OCI-LY1 (cell line): ENCODE data around the gene ACSL6.

Source experiments
- H2AFZ ChIP-seq: fragments of 200-600 bp; sonication (generic), shearing (Covaris generic); 2 replicates; pipeline ENCODE4 v1.6.0; 2014; ENCODE audit warnings: antibody characterized with exemption, mild to moderate bottlenecking, low read length
- H3F3A ChIP-seq: fragments of 200-600 bp; sonication (generic), shearing (Covaris generic); 2 replicates; pipeline ENCODE4 v1.6.0; 2014; ENCODE audit warnings: mild to moderate bottlenecking, antibody characterized with exemption, low read length, moderate library complexity; ENCODE audit not compliant: insufficient read depth
- H3K27ac ChIP-seq: fragments of 200-600 bp; sonication (generic); 2 replicates; pipeline ENCODE4 v1.5.1; 2014; ENCODE audit warnings: low read length, mixed run types, mild to moderate bottlenecking, low read depth; ENCODE audit not compliant: poor library complexity, severe bottlenecking
- H3K27me3 ChIP-seq: fragments of 200-600 bp; sonication (generic); 2 replicates; pipeline ENCODE4 v1.6.0; 2014; ENCODE audit warnings: antibody characterized with exemption, mild to moderate bottlenecking, low read length, moderate library complexity; ENCODE audit not compliant: insufficient read depth
- H3K36me3 ChIP-seq: fragments of 200-600 bp; sonication (generic); 2 replicates; pipeline ENCODE4 v1.6.1; 2014; ENCODE audit warnings: mild to moderate bottlenecking, antibody characterized with exemption, low read length, moderate library complexity, mixed read lengths; ENCODE audit not compliant: insufficient read depth
- H3K4me1 ChIP-seq: fragments of 200-600 bp; sonication (generic); 2 replicates; pipeline ENCODE4 v1.5.1; 2014; ENCODE audit warnings: mild to moderate bottlenecking, low read length, moderate library complexity; ENCODE audit not compliant: insufficient read depth, severe bottlenecking
- H3K4me2 ChIP-seq: fragments of 200-600 bp; sonication (generic), shearing (Covaris generic); 2 replicates; pipeline ENCODE4 v1.6.1; 2014; ENCODE audit warnings: low read length
- H3K4me3 ChIP-seq: fragments of 200-600 bp; sonication (generic); 2 replicates; pipeline ENCODE4 v1.5.1; 2014; ENCODE audit warnings: low read length, low read depth, mild to moderate bottlenecking, mixed read lengths; ENCODE audit not compliant: poor library complexity, severe bottlenecking
- H3K79me2 ChIP-seq: fragments of 200-600 bp; shearing (Covaris generic); 2 replicates; pipeline ENCODE4 v1.6.1; 2016; ENCODE audit warnings: mixed run types, low read length, mixed read lengths; ENCODE audit not compliant: insufficient read depth
- H3K9ac ChIP-seq: fragments of 200-600 bp; sonication (generic), shearing (Covaris generic); 2 replicates; pipeline ENCODE4 v1.6.1; 2014; ENCODE audit warnings: mild to moderate bottlenecking, low read length, mixed read lengths
- H3K9me2 ChIP-seq: fragments of 200-600 bp; sonication (generic), shearing (Covaris generic); 2 replicates; pipeline ENCODE4 v1.6.1; 2014; ENCODE audit warnings: low read depth, mild to moderate bottlenecking, low read length, mixed read lengths
- H3K9me3 ChIP-seq: fragments of 200-600 bp; shearing (Covaris generic); 2 replicates; pipeline ENCODE4 v1.6.1; 2014; ENCODE audit warnings: low read length, mixed read lengths
- H4K20me1 ChIP-seq: fragments of 200-600 bp; sonication (generic), shearing (Covaris generic); 2 replicates; pipeline ENCODE4 v1.6.0; 2016; ENCODE audit warnings: mild to moderate bottlenecking, low read length; ENCODE audit not compliant: insufficient read depth
- EZH2 ChIP-seq: fragments of 200-600 bp; sonication (generic), shearing (Covaris generic); IDR thresholded peaks from 2 replicates; pipeline ENCODE4 v1.8.0; 2017; ENCODE audit warnings: borderline replicate concordance, mixed run types, mild to moderate bottlenecking, antibody characterized with exemption, low read length, moderate library complexity, mixed read lengths
- TF ChIP-seq, protein P1 (sequence below): fragments of 200-600 bp; sonication (generic), shearing (Covaris generic); IDR thresholded peaks from 2 replicates; pipeline ENCODE4 v1.5.1; 2017; ENCODE audit warnings: mild to moderate bottlenecking, antibody characterized with exemption, low read length, moderate library complexity, mixed read lengths

ACSL6 gene

DNA sequence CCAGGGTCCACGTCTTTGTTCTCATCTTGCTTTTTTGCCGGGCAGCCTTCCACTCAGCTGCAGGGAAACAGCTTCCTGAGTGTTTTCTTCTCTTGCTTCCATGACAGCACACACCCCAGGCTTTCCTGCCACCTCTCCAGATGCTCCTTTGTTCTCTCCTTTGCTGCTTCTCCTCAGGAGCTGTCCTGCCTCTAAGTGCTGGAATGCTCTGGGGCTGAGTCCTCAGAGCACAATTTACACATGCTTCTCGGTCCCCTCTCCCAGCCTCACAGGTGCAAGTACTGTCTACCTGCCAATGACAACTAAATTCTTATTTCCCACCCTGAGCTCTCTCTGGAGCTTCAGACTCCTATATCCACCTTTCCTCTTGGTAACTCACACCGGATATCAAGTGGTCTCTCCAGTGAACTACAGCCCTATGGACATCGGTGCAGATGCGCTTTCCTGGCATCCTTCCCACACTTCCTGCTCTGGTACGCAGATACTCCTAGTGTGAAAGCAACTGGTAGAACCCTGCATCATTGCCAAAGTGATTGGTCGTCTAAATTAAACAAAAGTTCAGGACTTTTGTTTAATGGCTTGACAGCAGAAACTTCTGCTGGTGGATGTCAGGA lies 13.4 kb upstream of the ACSL6 start:
- no peak overlapping the region for H3K27ac ChIP-seq
- TF ChIP-seq EZH2 = no peak
- TF ChIP-seq, protein P1, sequence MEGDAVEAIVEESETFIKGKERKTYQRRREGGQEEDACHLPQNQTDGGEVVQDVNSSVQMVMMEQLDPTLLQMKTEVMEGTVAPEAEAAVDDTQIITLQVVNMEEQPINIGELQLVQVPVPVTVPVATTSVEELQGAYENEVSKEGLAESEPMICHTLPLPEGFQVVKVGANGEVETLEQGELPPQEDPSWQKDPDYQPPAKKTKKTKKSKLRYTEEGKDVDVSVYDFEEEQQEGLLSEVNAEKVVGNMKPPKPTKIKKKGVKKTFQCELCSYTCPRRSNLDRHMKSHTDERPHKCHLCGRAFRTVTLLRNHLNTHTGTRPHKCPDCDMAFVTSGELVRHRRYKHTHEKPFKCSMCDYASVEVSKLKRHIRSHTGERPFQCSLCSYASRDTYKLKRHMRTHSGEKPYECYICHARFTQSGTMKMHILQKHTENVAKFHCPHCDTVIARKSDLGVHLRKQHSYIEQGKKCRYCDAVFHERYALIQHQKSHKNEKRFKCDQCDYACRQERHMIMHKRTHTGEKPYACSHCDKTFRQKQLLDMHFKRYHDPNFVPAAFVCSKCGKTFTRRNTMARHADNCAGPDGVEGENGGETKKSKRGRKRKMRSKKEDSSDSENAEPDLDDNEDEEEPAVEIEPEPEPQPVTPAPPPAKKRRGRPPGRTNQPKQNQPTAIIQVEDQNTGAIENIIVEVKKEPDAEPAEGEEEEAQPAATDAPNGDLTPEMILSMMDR = no peak
- no peaks in the 10 kb centered on the region for H3F3A ChIP-seq
- no peaks in the 10 kb centered on the region for H3K27me3 ChIP-seq
- H3K9me3 ChIP-seq = no peaks in the 10 kb centered on the region
- no peak overlapping the region for H3K4me2 ChIP-seq
- no peaks in the 10 kb centered on the region for H3K4me1 ChIP-seq
- no peaks in the 10 kb centered on the region for H3K79me2 ChIP-seq
- H3K9ac ChIP-seq = no peak overlapping the region
- no peaks in the 10 kb centered on the region for H3K36me3 ChIP-seq
- H3K4me3 ChIP-seq = no peak overlapping the region
- H4K20me1 ChIP-seq = no peaks in the 10 kb centered on the region
- no peaks in the 10 kb centered on the region for H3K9me2 ChIP-seq
- H2AFZ ChIP-seq = no peak overlapping the region

DNA sequence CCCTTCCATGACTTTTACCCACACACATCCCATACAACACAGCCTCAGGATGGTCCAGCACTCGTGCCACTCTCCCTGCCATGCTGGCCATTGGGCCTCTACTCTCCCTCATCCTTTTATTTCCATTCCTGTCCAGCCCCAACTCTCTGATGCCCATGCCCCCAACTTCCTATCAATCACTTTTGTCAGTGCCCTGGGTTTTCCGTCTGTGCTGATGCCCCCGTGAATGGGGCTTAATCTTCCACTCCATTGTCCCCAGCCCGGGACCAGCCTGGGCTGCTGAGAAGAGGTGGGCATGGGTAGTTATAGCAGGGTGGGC lies 12.6 kb upstream of the ACSL6 start:
- H3K9me3 ChIP-seq = no peaks in the 10 kb centered on the region
- H3F3A ChIP-seq = no peaks in the 10 kb centered on the region
- no peaks in the 10 kb centered on the region for H3K36me3 ChIP-seq
- H3K27me3 ChIP-seq = no peaks in the 10 kb centered on the region
- no peaks in the 10 kb centered on the region for H4K20me1 ChIP-seq
- H3K9me2 ChIP-seq = no peaks in the 10 kb centered on the region
- H3K79me2 ChIP-seq = no peaks in the 10 kb centered on the region
- H3K4me1 ChIP-seq = no peaks in the 10 kb centered on the region
- H3K4me3 ChIP-seq = no peak overlapping the region
- H3K4me2 ChIP-seq = no peak overlapping the region
- no peak overlapping the region for H2AFZ ChIP-seq
- H3K27ac ChIP-seq = no peak overlapping the region
- H3K9ac ChIP-seq = no peak overlapping the region
- TF ChIP-seq, protein P1 = no peak
- TF ChIP-seq EZH2 = no peak

DNA sequence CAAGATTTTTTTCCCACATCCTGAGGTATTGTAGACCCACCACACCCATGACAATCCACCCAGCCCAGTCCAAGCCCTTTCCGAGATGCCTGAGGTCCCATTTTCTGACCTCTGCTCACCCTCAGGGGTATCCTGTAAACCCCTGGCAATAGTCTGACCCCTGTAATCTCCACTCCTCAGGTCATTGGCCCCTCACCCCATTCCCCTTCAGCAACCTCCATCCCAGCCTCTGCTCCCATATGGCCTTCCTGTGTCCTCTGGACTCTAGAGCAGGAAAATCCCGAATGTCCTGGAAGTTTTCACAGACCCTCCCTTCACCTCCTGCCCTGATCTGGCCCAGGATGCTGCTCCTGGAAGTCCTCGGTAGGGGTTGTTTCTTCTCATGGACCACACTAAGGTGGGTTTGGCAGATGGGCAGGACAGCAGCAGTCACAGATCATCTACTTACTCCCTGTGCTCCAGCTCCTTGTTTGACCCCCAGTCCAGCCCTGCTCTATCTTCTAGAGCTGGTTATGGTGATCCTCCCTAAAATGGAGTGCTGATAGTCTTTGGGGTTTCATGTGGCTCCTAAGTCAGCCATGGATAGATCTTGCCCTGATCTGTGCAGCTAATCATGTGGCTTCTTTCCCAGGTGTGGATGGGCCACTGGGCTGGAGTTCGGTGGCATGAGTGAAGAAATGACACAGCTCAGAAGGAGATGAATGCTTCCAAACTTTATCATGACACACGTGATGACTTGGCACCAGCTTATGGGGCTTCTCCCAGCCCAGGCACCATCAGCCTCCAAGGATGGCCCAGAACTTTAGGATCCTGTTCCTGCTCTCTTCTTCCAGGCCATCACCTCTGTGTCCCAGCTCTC lies 12.0 kb upstream of the ACSL6 start:
- H3K4me2 ChIP-seq = no peak overlapping the region
- no peaks in the 10 kb centered on the region for H3K36me3 ChIP-seq
- no peaks in the 10 kb centered on the region for H4K20me1 ChIP-seq
- H3K4me3 ChIP-seq = no peak overlapping the region
- no peaks in the 10 kb centered on the region for H3F3A ChIP-seq
- no peaks in the 10 kb centered on the region for H3K27me3 ChIP-seq
- H3K9me2 ChIP-seq = no peaks in the 10 kb centered on the region
- no peaks in the 10 kb centered on the region for H3K79me2 ChIP-seq
- no peak overlapping the region for H3K27ac ChIP-seq
- no peak overlapping the region for H3K9ac ChIP-seq
- TF ChIP-seq, protein P1 = no peak
- no peak for TF ChIP-seq EZH2
- H2AFZ ChIP-seq = no peak overlapping the region
- H3K9me3 ChIP-seq = no peaks in the 10 kb centered on the region
- no peaks in the 10 kb centered on the region for H3K4me1 ChIP-seq
